Stimulated activated CD8-positive, alpha-beta memory T cell treated with anti-CD3 and anti-CD28 coated beads, Interleukin-7, amount 100 ng/mL, for 1 hour (primary cell): Measurements from ENCODE around the gene MYLIP.
"Not testable (repeated sequence)": the region's sequence is repeated elsewhere in the genome, so short reads cannot be mapped to it uniquely, and the experiment has no call there.

ENCODE experiments used
- DNase-seq, 2 donors: peaks; one replicate each; pipeline ENCODE4 v3.0.0-alpha.2; 2020; ENCODE audit warnings: low read depth in 2 of 2

MYLIP gene

DNA sequence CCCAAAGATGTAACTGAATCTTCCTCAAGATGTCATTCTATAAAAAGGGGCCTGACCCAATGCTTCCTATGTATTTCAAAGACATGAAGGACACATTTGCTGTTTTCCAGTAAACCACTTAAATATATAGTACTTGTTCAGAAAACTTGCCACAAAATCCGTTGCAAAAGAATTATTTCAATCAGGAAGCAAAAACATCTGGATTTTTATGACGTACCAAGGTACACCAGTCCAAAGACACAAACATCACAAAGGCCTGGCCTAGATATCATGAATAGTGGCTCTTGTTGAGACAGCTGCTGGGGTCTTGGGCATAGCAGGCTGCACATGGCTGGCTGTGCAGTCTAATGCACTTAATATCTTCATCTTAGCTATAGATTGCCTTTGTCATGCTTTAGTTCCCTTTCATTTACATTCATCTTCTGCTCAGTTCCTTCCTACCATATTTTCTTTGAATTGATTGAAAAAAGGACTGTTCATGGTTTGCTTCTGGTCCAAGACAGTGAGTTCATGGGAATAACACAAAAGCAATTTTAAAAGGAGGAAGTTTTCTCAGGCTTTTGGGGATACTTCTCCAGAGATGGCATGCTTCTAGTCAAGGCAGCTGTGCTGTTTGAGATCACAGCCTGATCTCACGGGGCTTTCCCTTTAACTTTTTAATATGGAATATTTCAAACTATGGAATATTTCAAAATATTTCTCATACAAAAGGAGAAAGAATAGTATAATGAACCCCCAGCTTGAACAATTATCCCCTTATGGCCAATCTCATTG lies 44.5 kb downstream of the MYLIP start:
- no peak for DNase-seq

DNA sequence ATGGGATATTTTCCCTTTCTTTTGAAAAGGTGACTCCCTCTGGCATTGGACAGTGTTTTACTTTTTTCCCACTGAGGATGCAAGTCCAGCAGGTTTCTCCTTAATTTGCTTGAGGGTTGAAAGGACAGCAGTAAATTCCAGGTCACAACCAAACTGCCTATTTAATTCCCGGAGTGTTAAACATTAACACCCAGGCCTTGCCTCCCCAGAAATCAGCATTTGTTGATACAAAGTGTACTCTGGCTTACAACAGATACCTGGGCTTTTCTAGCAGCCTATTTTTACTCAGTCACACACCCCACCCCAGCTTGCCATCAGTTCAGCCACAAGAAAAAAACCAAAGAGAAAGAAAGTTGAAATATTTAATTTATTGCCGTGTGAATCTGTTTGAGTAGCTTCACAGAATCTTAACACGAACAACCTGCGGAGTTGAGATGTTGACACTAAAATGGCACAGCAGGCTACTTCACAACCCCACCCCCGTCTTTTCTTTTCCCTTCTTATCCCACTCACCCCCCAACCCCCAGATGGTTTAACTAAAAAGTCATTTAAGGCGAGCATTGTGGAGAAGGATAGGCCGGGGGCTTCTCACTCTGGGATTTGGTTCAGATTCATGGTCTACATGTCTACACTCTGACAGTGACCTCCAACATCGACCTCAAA lies 45.7 kb downstream of the MYLIP start:
- DNase-seq = no peak

DNA sequence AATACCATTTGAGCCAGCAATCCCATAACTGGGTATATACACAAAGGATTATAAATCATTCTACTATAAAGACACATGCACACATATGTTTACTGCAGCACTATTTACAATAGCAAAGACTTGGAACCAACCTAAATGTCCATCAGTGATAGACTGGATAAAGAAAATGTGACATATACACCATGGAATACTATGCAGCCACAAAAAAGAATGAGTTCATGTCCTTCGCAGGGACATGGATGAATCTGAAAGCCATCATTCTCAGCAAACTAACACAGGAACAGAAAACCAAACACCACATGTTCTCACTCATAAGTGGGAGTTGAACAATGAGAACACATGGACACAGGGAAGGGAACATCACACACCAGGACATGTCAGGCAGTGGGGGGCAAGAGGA lies 47.7 kb downstream of the MYLIP start:
- not testable (repeated sequence) for DNase-seq

DNA sequence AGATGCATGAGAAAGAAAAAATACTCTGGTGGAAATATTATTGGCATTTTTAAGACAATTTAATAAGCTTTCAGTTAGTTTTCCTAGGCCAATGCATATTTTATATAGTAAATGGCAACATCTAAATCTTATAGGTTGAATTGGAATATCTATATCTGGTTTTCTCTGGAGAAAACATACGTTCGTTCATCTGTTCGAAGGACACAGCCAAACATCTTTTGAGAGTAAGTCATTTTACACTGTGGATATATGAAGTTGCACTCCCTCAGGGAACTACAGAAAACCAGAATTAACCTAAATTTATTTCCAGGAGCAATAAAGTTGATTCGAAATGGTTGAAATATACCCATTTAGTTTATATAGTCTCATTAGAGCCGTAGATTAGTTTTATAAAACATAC lies 49.0 kb downstream of the MYLIP start:
- no peak for DNase-seq

- no peak for DNase-seq
These were observed 49.5 kb downstream of the MYLIP start for GRCh38 chr6:16178351-16178750.

DNA sequence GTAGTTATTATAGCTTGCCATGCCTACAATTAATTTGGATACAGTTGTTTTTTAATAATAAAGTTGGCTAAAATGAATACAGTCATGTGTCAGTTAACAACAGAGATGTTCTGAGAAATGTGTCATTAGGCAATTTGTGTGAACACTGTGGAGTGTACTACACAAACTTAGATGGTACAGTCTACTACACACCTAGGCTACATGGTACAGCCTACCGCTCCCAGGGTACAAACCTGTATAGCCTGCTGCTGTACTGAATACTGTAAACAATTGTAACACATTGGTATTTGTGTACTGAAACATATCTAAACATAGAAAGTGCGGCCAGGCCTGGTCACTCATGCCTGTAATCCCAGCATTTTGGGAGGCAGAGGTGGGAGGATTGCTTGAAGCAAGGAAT lies 50.2 kb downstream of the MYLIP start:
- DNase-seq = no peak

DNA sequence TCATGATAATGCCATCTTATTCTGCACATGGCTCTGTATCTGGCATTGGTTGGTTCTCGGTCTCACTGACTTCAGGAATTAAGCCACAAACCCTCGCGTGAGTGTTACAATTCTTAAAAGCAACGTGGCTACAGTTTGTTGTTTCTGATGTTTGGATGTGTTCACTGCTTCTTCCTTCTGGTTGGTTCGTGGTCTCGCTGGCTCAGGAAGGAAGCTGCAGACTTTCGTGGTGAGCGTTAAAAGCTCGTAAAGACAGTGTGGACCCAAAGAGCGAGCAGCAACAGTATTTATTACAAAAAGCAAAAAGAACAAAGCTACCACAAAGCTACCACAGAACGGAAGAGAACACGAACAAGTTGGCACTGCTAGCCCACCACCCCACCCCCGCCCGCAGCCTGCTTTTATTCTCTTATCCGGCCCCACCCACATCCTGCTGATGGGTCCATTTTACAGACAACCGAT lies 51.1 kb downstream of the MYLIP start:
- DNase-seq = no peak

- no peak for DNase-seq
These were observed 52.0 kb downstream of the MYLIP start for GRCh38 chr6:16180696-16181438.

DNA sequence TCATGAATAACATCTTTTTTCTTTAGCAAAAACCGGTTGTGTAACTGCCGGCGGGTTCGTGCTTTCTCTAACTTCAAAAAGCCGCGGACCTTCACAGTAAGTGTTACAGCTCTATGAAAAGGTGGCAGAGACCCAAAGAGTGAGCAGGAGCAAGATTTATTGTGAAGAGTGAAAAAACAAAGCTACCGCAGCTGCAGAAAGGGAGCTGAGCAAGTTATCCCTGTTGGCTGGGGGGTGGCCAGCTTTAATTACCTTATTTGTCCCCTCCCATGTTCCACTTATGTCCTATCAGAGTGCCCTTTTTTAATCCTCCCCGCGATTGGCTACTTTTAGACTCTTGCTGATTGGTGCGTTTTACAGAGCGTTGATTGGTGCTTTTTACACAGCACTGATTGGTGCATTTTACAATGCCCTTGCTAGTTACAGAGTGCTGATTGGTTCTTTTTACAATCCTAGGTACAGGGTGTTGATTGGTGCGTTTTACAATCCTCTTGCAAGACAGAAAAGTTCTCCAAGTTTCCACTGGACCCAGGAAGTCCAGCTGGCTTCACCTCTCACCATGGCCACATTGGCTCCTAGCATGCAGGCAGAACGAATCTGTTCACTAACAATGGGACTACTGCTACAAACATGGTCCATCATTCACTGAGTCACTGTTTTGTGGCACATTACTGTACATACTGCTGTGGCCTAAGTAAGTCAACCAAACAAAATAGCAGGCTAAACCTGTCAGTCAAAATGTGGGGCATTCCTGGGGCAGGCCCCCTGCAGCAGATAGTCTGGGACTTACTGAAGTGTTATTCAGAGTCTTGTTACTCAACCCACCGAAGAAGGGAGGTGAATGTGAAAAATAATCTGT lies 52.8 kb downstream of the MYLIP start:
- no peak for DNase-seq

DNA sequence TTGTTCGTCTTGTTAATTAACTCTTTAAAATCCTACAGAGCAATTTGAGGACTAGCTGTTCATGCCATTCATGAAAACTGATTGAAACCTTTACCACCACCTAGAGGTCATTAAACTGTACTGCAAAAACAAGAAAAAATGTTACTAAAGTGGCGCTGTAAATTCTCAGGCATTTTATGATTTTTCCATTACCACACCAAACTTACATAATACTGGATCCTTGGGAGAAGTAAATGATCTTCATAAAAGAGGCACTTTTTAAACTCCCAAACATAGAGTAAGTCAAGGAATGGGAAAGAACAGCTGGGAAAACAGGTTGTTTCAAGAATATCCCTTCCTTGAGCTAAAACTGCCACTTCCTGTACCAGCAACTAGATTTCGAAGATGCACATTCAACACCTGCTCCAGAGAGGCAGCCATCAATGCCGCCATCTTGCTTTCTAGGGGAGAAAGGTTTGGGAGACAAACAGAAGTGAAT lies 54.3 kb downstream of the MYLIP start:
- DNase-seq = no peak

DNA sequence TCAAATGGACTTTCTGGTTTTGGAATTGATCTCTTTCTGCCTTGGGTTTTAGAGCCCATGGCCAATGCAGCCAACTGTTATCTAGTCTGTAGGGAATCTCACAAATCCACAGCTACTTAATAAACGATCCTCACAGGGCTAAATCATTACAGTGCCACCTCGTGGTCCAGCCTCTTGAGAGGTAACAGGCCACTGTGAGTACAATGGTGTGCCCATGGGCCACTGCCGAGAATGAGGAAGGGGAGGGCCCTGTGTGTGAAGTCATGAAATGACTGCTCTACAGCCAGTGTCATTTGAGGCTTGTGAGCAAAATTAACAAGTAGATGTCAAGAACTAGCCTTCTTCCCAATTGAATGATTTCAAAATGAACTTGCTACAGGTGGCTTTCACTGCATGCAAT lies 55.2 kb downstream of the MYLIP start:
- DNase-seq = no peak

- no peak for DNase-seq
These were observed 55.7 kb downstream of the MYLIP start for GRCh38 chr6:16184551-16184950.

- no peak for DNase-seq
These were observed 58.3 kb downstream of the MYLIP start for GRCh38 chr6:16187176-16187575.

DNA sequence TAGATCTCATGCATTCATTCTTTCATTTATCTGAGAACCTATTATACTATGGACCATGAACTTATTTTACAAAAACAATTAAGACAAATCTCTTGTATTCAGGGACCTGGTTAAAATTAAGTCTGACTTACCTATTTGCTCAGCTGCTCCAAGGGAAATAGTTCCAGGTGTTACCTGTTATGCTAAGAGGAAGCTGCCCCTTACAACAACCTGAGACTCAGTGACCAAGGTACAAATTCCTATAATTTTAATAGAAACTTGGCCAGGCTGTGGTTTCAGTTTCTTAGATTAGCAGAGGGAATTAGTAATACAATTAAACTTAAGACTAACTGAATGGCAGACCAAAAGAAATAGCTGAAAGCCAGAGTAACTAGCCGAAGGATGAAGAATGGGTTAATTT lies 61.3 kb downstream of the MYLIP start:
- no peak for DNase-seq

DNA sequence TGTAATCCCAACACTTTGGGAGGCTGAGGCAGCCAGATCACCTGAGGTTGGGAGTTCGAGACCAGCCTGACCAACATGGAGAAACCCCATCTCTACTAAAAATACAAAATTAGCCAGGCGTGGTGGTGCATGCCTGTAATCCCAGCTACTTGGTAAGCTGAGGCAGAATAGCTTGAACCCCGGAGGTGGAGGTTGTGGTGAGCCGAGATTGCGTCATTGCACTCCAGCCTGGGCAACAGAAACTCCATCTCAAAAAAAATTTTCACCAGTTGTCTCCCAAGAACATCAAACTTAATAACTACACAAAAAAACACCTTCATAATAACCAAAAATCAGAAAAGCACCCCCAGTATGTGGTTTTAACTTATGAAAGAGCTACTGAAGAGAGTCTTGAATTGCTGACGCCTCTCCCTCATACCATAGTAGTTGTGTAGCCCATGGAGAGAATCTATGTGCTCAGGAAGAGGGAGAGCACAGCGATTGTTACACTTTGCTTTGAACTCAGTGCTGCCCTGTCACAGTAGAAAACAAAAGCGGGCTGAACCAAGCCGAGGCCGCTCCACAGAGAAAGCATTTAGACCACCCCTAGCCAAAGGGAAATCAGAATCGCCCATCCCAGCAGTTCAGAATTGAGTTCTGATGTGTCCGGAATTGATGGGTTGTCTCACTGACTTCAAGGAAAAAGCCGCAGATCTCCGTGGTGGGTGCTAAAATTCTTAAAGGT lies 67.5 kb downstream of the MYLIP start:
- DNase-seq = no peak

DNA sequence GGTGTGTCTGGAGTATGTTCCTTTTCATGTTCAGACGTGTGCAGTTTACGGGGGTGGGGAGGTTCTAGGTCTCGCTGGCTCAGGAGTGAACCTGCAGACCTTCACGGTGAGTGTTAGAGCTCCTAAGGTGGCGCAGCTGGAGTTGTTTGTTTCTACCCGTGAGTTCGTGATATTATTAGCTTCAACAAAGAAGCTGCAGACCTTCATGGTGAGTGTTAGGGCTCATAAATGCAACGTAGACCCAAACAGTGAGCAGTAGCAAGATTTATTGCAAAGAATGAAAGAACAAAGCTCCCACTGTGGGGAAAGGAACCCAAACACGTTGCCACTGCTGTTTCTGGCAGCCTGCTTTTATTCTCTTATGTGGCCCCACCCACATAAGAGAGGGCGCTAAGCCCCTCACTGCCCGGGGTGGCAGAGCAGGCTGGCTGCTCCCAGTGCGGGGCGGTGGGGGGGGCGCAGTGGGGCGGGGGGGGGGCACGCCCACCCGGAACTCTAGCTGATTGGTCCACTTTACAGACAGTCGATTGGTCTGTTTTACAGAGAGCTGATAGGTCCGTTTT lies 68.2 kb downstream of the MYLIP start:
- DNase-seq = no peak
